ENCODE data around the gene WDR91. TPM values are rescaled to one million over a fixed set of nuclear protein-coding genes. Genes with fewer than 3 reads are reported as not detected.
A peak's percentile ranks its signal among the peaks of the same experiment; 100 is the strongest.

WDR91 gene
- total RNA-seq, 1 donor from 2014 or later = 6.3 TPM

- DNase-seq (no peak), ATAC-seq (no peak)
- intact Hi-C loops (cut with micrococcal nuclease) = no loop called here
Measured at GRCh38 chr7:135151132-135151531, 60.2 kb downstream of the WDR91 start.

GRCh38 chr7:135150072-135150782 lies 61.1 kb downstream of the WDR91 start:
- ATAC-seq = no peak
- intact Hi-C loops (cut with micrococcal nuclease) = no loop called here
- no peak for DNase-seq

GRCh38 chr7:135147899-135148721 lies 63.2 kb downstream of the WDR91 start, which contains the start of gene TMEM140:
TMEM140 (plus strand) TSS chr7:135148072; CDS start chr7:135164442, 16,370 bp downstream.
- DNase-seq (peak; percentile 42), ATAC-seq (peak; percentile 85)
- intact Hi-C loops (cut with micrococcal nuclease) = loop anchor here (10.0 kb wide), 1 partner anchor 153 kb away; no protein-coding TSS in a partner anchor

GRCh38 chr7:135147341-135147898 lies 63.9 kb downstream of the WDR91 start:
- DNase-seq = no peak
- intact Hi-C loops (cut with micrococcal nuclease) = loop anchor here (10.0 kb wide), 1 partner anchor 153 kb away; no protein-coding TSS in a partner anchor
- peak; percentile 74 for ATAC-seq

GRCh38 chr7:135143885-135144668 lies 67.2 kb downstream of the WDR91 start:
- no peak for DNase-seq
- intact Hi-C loops (cut with micrococcal nuclease) = loop anchor here (10.0 kb wide), 1 partner anchor 149 kb away; no protein-coding TSS in a partner anchor
- peak; percentile 12 for ATAC-seq

Small RNA genes within 50 kb of the gene (microRNA-seq; reads per million reads assigned to microRNA genes)
- gene MIR6509 (ENCODE audit: borderline number of aligned reads) = not detected

Other genes starting within 250 kb of the WDR91 start
- gene AGBL3, start 225.0 kb downstream of the WDR91 start, total RNA-seq = 1.1 TPM
- 16.5 TPM for gene TMEM140, start 63.5 kb downstream of the WDR91 start, total RNA-seq
- gene CYREN, start 40.8 kb downstream of the WDR91 start, total RNA-seq = 25.2 TPM
- gene STRA8, start 22.3 kb upstream of the WDR91 start, total RNA-seq = not detected

All from left ventricle myocardium superior (tissue), 1 donor.